Measurements from ENCODE around the gene FBXW10.
"Not testable (repeated sequence)": the region's sequence is repeated elsewhere in the genome, so short reads cannot be mapped to it uniquely, and the experiment has no call there.

The FBXW10 gene

DNA sequence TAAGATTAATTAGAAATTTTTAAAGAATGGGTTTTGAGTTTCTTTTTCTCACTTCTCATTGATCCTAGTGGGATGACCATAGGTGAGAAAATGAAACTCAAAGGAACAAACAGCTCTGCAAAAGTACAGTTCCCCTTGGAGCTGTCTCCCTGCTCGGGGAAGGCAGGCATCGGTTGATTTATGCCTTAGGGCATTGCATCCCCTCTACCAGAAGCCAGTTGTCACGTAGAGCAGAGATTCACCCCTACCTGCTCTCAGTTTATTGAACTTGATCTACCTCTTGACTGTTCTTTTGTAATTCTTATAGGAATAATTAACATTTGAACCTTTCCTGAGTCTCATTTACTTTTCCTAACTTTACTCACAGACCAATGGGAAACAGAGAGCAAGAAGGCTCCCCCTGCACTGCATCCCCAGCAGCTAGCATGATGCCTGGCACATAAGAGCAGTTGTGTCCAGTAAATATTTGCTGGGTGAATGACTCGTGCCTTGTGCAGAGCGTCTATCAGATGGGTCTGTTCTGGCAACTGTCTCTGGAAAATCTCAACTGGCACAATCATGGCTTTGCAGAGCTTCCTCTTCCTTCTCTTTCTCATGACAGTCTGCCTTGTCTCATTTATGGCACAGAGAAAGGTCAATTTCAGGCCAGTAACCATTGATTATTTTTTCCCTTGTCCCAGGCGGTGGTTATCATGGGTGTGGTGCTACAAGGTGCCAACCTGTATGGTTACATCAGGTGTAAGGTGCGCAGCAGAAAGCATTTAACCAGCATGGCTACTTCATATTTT lies 59.8 kb downstream of the FBXW10 start:
- DNase-seq; in situ Hi-C loops (cut with MboI; ENCODE audit: low pct_unique_long_range_greater_than_20kb, low sequenced_read_pairs): not testable (repeated sequence)

GRCh38 chr17:18815924-18816323 lies 72.1 kb downstream of the FBXW10 start:
- in situ Hi-C loops (cut with MboI; ENCODE audit: low pct_unique_long_range_greater_than_20kb, low sequenced_read_pairs); DNase-seq: not testable (repeated sequence)

DNA sequence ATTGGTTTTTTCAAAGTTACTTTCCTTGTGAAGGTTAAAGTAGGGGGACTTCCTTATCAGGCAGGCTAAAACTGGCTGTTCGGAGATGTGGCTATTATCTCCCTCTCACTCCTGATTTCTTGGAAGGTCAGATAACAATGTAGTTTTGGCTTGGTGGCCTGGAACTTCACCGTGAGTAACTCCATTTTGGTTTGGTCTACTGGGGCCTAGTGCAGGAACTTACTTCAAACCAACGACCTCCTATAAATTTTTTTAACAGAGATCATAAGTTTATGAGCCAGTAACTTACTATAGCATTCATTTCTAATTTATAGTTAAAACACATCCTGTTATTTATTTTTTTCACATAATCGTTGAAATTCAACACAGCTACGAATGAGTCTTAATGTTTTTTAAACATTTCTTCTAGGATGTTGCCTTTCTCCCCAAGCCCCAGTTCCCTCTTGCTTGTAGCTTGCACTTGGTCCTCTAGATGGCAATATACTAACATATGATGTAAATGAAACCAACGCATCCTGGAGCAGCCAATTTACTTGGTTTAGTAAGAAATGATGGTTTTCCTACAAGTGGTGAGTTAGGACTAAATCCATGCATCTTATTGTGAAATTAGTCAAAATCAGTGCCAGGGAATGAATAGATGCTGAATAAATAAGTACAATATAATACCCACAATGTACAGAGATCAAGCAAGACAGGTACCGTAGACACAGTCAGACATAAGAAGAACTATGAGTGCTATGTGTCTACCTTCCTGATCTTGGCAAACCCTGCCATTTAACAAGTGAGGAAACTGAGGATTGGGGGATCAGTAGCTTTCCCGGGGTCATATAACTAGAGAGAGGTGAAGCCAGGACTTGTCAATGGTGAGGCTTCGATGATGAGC lies 72.9 kb downstream of the FBXW10 start:
- in situ Hi-C loops (cut with MboI; ENCODE audit: low pct_unique_long_range_greater_than_20kb, low sequenced_read_pairs) = not testable (repeated sequence)

DNA sequence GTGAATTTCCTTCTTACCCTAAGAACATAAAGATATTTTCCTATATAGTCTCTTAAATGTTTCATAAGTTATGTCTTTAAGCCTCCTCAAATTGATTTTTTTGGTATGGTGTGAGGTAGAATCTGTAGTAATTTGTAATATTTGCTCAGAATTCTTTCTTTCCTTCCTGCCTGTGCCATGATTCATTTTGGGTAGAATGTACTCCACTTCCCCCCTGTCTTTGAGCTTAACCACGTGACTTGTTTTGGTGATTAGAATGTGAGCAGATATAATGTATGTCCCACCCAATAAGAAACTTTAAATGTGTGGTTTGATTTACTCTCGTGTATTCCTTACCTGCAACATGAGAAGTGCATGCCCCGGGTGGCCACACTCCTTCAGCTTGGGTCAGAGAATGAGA lies 77.6 kb downstream of the FBXW10 start:
- in situ Hi-C loops (cut with MboI; ENCODE audit: low pct_unique_long_range_greater_than_20kb, low sequenced_read_pairs); DNase-seq: not testable (repeated sequence)

More for the DNA sequence above, 72.9 kb downstream of the FBXW10 start:
- DNase-seq = peak; percentile 72

DNA sequence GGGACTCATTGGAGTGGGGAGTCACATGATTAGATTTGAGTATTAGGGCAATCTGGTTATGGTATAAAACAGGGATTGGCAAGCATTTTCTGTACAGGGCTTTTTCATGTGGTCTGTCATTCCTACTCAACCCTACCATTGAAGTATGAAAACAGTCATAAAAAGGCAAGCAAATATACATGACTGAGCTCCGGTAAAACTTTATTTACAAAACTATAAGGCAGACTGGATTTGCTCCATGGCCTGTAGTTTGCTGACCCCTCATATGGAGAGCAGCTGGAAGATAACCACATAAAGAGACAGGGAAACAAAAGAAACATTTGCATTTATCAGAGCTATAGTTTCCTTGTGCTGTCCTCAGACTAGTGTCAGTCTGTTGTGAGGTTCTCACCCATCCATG lies 83.8 kb downstream of the FBXW10 start:
- in situ Hi-C loops (cut with MboI; ENCODE audit: low pct_unique_long_range_greater_than_20kb, low sequenced_read_pairs); DNase-seq: not testable (repeated sequence)
